GM12875 (cell line): ENCODE measurements around the gene DNASE2.

Experiments used
- H3K4me3 ChIP-seq: one replicate; pipeline ENCODE4 v1.5.1; 2011; ENCODE audit warnings: low read depth, low read length, control low read depth
- TF ChIP-seq, protein P1 (sequence below): IDR thresholded peaks from 2 replicates; pipeline ENCODE4 v1.5.1; 2011; ENCODE audit warnings: low read depth, mild to moderate bottlenecking, control low read depth, inconsistent platforms, low read length, moderate library complexity, borderline replicate concordance; ENCODE audit not compliant: insufficient read depth

Gene DNASE2

DNA sequence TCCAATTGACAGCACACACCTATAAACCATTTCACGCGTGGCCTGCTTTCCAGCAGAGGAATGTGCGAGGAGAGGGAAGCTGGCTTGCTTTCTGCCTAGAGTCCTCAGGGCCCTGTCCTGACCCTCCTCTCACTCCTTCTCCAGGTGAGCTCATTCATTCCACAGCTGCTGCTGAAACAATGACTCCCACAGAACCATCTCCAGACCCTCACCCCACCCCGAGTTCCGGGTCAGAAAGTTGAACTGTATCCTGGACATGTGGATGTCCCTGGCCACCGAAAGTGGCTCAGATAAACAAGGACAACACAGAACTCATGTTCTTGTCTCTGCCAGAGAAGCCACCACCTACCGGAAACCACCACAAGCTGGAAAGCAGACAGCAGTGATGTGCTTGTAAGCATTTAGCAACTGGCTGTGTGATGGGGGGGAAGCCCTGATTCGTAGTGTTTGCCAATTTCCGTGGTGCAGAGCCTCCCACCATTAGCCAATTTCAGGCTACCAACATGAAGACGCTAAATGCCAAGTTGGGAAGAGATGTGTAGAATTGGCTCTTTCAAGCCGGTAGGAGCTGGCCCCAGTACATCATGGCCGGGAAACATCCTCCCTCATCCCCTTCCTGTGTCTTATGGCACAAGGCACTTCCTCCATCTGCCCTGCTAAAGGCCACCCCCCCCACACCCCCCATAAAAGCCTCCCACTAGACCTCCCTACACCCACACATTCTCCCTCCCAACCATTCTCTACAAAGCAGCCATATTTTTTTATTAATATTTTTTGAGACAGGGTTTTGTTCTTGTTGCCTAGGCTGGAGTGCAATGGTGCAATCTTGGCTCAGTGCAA is 32.8 kb upstream of the DNASE2 start:
- TF ChIP-seq, protein P1, sequence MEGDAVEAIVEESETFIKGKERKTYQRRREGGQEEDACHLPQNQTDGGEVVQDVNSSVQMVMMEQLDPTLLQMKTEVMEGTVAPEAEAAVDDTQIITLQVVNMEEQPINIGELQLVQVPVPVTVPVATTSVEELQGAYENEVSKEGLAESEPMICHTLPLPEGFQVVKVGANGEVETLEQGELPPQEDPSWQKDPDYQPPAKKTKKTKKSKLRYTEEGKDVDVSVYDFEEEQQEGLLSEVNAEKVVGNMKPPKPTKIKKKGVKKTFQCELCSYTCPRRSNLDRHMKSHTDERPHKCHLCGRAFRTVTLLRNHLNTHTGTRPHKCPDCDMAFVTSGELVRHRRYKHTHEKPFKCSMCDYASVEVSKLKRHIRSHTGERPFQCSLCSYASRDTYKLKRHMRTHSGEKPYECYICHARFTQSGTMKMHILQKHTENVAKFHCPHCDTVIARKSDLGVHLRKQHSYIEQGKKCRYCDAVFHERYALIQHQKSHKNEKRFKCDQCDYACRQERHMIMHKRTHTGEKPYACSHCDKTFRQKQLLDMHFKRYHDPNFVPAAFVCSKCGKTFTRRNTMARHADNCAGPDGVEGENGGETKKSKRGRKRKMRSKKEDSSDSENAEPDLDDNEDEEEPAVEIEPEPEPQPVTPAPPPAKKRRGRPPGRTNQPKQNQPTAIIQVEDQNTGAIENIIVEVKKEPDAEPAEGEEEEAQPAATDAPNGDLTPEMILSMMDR, result no peak
- H3K4me3 ChIP-seq, result no peak overlapping the region

DNA sequence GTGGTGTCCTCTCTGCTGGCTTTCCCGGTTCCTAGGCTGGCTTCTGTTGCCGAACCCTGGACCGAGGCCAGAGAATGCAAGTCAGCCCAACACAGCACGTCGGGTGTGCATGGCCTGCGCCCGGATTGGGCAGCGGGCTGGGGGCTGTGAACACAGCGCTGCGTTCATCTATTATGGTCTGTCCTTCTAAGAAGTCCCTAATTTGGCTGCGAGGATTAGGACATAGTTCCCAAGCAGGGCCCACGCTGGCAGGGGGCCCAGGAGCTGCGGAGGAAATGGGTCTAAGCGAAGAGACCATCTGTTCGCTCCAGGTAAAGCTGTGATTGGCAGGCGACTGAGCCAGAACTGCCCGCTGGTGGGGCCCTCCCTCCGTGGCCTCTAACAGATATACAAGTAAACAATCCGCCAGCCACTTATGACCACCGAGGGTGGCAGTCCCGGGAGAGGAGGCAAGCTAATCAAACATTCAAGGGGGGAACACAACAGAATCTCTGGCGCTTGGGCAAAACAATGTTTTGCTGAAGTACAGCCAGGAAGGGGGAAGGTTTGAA is 31.8 kb upstream of the DNASE2 start:
- TF ChIP-seq, protein P1, result no peak
- H3K4me3 ChIP-seq, result no peak overlapping the region

DNA sequence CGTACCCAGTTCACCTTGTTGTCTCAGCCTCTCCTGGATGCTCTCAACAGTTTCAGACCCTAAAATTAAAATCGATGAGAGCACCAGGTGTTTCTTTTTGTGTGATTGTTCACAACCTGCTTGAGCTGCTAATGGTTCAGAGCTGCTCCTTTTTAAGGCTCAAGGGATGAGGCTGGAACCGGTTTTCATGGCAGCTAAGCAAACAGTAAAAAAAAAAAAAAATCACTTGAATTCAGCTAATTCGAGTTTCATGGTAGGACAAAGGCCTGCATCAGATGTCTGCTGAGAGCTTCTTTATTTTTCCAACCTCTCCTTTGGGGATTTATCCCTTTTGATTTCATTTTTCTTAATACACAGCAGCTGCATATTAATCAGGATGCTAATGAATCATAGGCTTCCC is 31.3 kb upstream of the DNASE2 start:
- no peak overlapping the region for H3K4me3 ChIP-seq
- TF ChIP-seq, protein P1, result no peak

DNA sequence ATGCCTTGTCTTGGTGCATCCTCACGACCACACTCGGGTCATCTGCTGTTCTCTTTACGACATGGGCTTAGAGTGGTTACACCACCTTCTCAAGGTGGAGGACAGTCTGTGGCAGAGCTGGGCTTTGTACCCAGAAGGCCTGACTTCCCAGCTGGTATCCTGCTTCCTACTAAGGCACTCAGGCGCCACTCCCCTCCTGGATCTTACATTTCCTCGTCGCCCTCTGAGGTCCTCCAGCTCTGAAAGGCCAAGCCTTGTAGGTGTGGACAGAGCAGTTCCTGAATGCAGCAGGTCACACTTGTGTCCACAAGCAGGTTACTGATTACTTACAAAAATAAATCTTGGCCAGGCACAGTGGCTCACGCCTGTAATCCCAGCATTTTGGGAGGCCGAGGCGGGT is 25.9 kb upstream of the DNASE2 start:
- no peak overlapping the region for H3K4me3 ChIP-seq
- TF ChIP-seq, protein P1, result no peak

DNA sequence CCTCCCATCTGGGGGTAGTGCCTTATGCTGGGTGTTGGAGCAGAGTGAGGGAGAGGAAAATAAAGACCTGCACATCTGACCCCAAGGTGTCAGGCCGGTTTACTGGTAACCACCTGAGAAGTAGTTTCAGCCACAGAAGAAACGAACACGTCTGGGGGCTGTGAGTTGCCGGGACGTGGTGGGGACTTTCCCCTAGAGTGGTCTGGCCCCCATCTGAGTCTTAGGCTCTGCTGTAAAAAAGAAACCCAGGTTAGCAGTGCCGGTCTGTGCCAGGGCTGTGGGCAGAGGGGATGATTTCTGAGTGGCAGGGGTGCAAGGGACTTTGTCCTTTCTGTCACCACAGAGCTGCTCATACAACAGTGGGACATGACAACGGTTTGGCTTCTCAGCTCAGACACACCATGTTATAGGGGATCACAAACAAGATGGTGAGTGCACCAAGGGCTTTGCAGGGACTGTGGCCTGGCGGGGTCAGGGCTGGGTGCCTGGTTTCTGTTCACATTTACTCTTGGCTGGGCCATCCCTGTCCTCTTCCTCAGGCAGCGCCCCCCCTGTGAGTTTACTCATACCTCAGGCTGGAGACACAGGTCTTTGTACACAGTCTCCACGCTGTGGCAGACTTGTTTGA is 18.8 kb upstream of the DNASE2 start:
- TF ChIP-seq, protein P1, result no peak
- no peak overlapping the region for H3K4me3 ChIP-seq

DNA sequence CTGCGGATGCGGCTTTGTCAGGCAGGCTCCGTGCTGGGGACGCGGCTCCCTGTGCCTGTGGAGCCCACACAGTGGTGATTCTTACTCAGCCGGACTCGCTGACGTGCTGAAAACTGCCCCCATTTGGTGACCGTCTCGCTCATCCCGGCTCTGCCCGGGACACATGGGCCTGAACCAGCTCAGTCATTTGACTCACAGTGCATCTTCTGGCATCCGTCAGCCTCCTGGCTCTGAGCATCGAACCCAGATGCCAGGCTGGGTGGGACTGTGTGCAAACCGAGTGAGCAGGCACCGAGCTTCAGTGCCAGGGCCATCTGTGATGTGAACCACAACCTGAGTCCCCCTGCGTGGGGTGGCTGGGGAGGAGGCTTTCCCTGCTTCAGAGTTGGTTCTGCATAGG is 15.2 kb upstream of the DNASE2 start:
- TF ChIP-seq, protein P1, result no peak

More for the DNA sequence above, 15.2 kb upstream of the DNASE2 start:
- no peak overlapping the region for H3K4me3 ChIP-seq
